Endodermal cell (in vitro differentiated cells): Measurements from ENCODE around the gene RGS3. TPM values are rescaled to one million over a fixed set of nuclear protein-coding genes. Genes with fewer than 3 reads are reported as not detected.

ENCODE experiments used
- DNase-seq: peaks from one replicate; pipeline ENCODE4 v3.0.0-alpha.2; 2017
- H3K27ac ChIP-seq: 2 replicates; pipeline ENCODE4 v1.5.1; 2013; ENCODE audit warnings: mild to moderate bottlenecking, low read depth, low read length, moderate library complexity
- H3K27me3 ChIP-seq: 2 replicates; pipeline ENCODE4 v1.6.1; 2013; ENCODE audit warnings: mild to moderate bottlenecking, low read length, moderate library complexity; ENCODE audit not compliant: insufficient read depth, control insufficient read depth, poor library complexity, severe bottlenecking
- H3K36me3 ChIP-seq: 2 replicates; pipeline ENCODE4 v1.7.0; 2013; ENCODE audit warnings: mild to moderate bottlenecking, low read length, moderate library complexity; ENCODE audit not compliant: control insufficient read depth, insufficient read depth
- H3K4me1 ChIP-seq: one replicate; pipeline ENCODE4 v1.7.0; 2013; ENCODE audit warnings: low read length; ENCODE audit not compliant: control insufficient read depth, insufficient read depth
- H3K4me3 ChIP-seq: 2 replicates; pipeline ENCODE4 v1.5.1; 2013; ENCODE audit warnings: mild to moderate bottlenecking, low read length, moderate library complexity
- H3K9ac ChIP-seq: 2 replicates; pipeline ENCODE4 v1.6.1; 2013; ENCODE audit warnings: mild to moderate bottlenecking, low read length, moderate library complexity; ENCODE audit not compliant: poor library complexity, severe bottlenecking; ENCODE audit errors: extremely low read depth
- H3K9me3 ChIP-seq: 2 replicates; pipeline ENCODE4 v1.6.1; 2013; ENCODE audit warnings: mild to moderate bottlenecking, low read length, moderate library complexity; ENCODE audit not compliant: control insufficient read depth
- H3K27ac Mint-ChIP-seq: 2 replicates; pipeline ENCODE4 v1.8.0; 2020; ENCODE audit warnings: mixed read lengths
- H3K27me3 Mint-ChIP-seq: 2 replicates; pipeline ENCODE4 v1.8.0; 2021; ENCODE audit warnings: mild to moderate bottlenecking, mixed read lengths; ENCODE audit not compliant: insufficient read depth
- H3K36me3 Mint-ChIP-seq: 2 replicates; pipeline ENCODE4 v1.8.0; 2020; ENCODE audit warnings: low read depth, mixed read lengths
- H3K4me1 Mint-ChIP-seq: 2 replicates; pipeline ENCODE4 v1.8.0; 2020; ENCODE audit warnings: mixed read lengths
- H3K4me3 Mint-ChIP-seq: 2 replicates; pipeline ENCODE4 v1.8.0; 2020; ENCODE audit warnings: mild to moderate bottlenecking, moderate library complexity, mixed read lengths
- H3K9me3 Mint-ChIP-seq: 2 replicates; pipeline ENCODE4 v1.8.0; 2020; ENCODE audit warnings: mild to moderate bottlenecking, mixed read lengths
- CTCF ChIP-seq: fragments of 200-600 bp; sonication (generic); conservative IDR thresholded peaks from 2 replicates; pipeline ENCODE4 v1.5.0; 2021; ENCODE audit warnings: antibody characterized with exemption, mild to moderate bottlenecking
- WGBS, 2 experiments: methylation state at CpG; one replicate each; pipeline versions ENCODE4 v1.1.5 to v1.1.7; 2013; ENCODE audit warnings: missing lambda C conversion rate in 2 of 2, mixed read lengths in 1 of 2; ENCODE audit not compliant: insufficient coverage in 1 of 2, insufficient read length in 1 of 2; 5-methylcytosine and 5-hydroxymethylcytosine counted together
- total RNA-seq, 2 donors: library from RNA; stranded (reverse); fragmentation: NEBNext Ultra II Directional in 1 of 2; extraction: Animal tissue kit (Norgen Biotek cat#: 25700) in 1 of 2; gene quantifications; 2 replicates in 1 of 2; 3 replicates in 1 of 2; pipeline ENCODE4 v1.2.1, GENCODE V29; 2021

The RGS3 gene
- total RNA-seq, 2 donors from 2014 or later, result 20.7 to 40.3 TPM

- H3K27me3 Mint-ChIP-seq, result no peaks in the 10 kb centered on the region
- Histone ChIP-seq H3K36me3 (no peaks in the 10 kb centered on the region), H3K4me3 (no peak overlapping the region), H3K9ac (no peak overlapping the region), H3K27ac (peak overlapping the region; percentile 87), H3K9me3 (no peaks in the 10 kb centered on the region), H3K4me1 (peaks cover 5% of the 10 kb centered on the region), H3K27me3 (no peaks in the 10 kb centered on the region)
- H3K9me3 Mint-ChIP-seq, result no peaks in the 10 kb centered on the region
- no peak overlapping the region for H3K27ac Mint-ChIP-seq
- H3K4me3 Mint-ChIP-seq, result no peak overlapping the region
- 89 to 91% methylated on average over 10 of the region's 10 CpGs for WGBS, 2 experiments
- peaks cover 27% of the 10 kb centered on the region for H3K4me1 Mint-ChIP-seq
- no peak for TF ChIP-seq CTCF
- DNase-seq, result peak; percentile 37
- H3K36me3 Mint-ChIP-seq, result no peaks in the 10 kb centered on the region
Observed at GRCh38 chr9:113543296-113543981, 79.9 kb downstream of the RGS3 start.

GRCh38 chr9:113543982-113544303 lies 80.4 kb downstream of the RGS3 start:
- Histone ChIP-seq H3K9ac (no peak overlapping the region), H3K9me3 (no peaks in the 10 kb centered on the region), H3K36me3 (no peaks in the 10 kb centered on the region), H3K27ac (peak overlapping the region; percentile 87), H3K27me3 (no peaks in the 10 kb centered on the region), H3K4me1 (peaks cover 10% of the 10 kb centered on the region), H3K4me3 (no peak overlapping the region)
- DNase-seq, result no peak
- whole genome bisulfite sequencing, 2 experiments, result 58 to 85% methylated on average over 2 to 3 of the region's 3 CpGs
- Mint-ChIP-seq H3K4me3 (no peak overlapping the region), H3K27me3 (no peaks in the 10 kb centered on the region), H3K9me3 (no peaks in the 10 kb centered on the region), H3K36me3 (no peaks in the 10 kb centered on the region), H3K27ac (no peak overlapping the region), H3K4me1 (peaks cover 28% of the 10 kb centered on the region)
- TF ChIP-seq CTCF, result no peak

GRCh38 chr9:113545068-113545467 lies 81.5 kb downstream of the RGS3 start:
- no peaks in the 10 kb centered on the region for H3K27me3 Mint-ChIP-seq
- Histone ChIP-seq H3K4me1 (peaks cover 10% of the 10 kb centered on the region), H3K27me3 (no peaks in the 10 kb centered on the region), H3K27ac (peak overlapping the region; percentile 68), H3K9me3 (no peaks in the 10 kb centered on the region), H3K36me3 (no peaks in the 10 kb centered on the region), H3K9ac (no peak overlapping the region), H3K4me3 (no peak overlapping the region)
- 94 to 97% methylated on average over 2 of the region's 2 CpGs for WGBS, 2 experiments
- H3K9me3 Mint-ChIP-seq, result no peaks in the 10 kb centered on the region
- DNase-seq, result peak; percentile 28
- H3K36me3 Mint-ChIP-seq, result no peaks in the 10 kb centered on the region
- no peak overlapping the region for H3K27ac Mint-ChIP-seq
- H3K4me1 Mint-ChIP-seq, result peaks cover 28% of the 10 kb centered on the region
- no peak overlapping the region for H3K4me3 Mint-ChIP-seq
- TF ChIP-seq CTCF, result no peak
